Measurements from ENCODE around the gene CPSF3. TPM values are rescaled to one million over a fixed set of nuclear protein-coding genes. Genes with fewer than 3 reads are reported as not detected.

CPSF3 gene
- polyA plus RNA-seq, 1 experiment: 48.6 TPM

DNA sequence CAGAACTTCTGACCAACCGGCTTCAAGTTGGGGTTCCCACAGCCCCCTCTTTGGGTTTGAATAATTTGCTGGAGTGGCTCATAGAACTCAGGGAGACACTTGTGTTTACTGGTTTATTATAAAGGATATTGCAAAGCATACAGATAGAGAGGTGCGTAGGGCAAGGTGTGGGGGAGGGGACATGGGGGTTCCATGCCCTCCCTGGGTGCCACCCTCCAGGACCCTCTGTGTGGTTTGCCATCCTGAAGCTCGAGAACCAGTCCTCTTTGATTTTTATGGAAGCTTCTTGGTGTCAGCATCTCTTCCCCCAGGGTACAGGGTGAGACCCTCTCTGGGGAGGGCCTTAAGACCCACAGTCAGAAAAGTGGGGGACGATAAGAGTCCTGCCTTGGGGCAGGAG is 38.9 kb upstream of the CPSF3 start:
- Histone ChIP-seq H3K27me3 (ENCODE audit: control insufficient read depth, insufficient read depth, low read length) (no peaks in the 10 kb centered on the region), H3K9me3 (ENCODE audit: control insufficient read depth, insufficient read depth, low read length) (no peaks in the 10 kb centered on the region), H3K4me3 (ENCODE audit: low read depth, low read length) (no peak overlapping the region), H3K27ac (ENCODE audit: low read depth, low read length) (no peak overlapping the region)
- ChIA-PET CTCF (no interaction called here), POLR2A (no interaction called here)
- DNase-seq (ENCODE audit: low read depth, low spot score): no peak
- TF ChIP-seq, protein P1, sequence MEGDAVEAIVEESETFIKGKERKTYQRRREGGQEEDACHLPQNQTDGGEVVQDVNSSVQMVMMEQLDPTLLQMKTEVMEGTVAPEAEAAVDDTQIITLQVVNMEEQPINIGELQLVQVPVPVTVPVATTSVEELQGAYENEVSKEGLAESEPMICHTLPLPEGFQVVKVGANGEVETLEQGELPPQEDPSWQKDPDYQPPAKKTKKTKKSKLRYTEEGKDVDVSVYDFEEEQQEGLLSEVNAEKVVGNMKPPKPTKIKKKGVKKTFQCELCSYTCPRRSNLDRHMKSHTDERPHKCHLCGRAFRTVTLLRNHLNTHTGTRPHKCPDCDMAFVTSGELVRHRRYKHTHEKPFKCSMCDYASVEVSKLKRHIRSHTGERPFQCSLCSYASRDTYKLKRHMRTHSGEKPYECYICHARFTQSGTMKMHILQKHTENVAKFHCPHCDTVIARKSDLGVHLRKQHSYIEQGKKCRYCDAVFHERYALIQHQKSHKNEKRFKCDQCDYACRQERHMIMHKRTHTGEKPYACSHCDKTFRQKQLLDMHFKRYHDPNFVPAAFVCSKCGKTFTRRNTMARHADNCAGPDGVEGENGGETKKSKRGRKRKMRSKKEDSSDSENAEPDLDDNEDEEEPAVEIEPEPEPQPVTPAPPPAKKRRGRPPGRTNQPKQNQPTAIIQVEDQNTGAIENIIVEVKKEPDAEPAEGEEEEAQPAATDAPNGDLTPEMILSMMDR (IDR thresholded peaks at IDR 0.05; ENCODE audit: low read depth, low read length): no peak

DNA sequence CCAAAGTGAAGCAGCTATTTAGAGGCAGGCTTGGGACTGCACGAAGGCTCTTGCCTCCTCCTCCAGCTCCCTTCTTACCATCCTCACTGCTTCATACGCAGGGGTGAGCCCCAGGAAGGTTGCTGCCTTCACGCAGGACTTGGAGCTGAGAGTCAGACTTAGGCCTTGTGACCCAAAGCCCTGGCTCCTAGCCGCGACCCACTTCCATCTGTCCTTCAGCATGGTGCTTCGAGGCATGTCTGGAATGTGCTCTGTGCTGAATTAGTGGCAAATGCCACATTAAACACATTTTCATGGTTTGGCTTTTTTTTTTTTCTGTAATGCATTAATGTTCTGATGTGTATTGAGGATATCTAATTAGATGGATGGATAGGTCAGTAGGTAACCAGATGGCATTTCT is 37.6 kb upstream of the CPSF3 start:
- CTCF ChIA-PET: interaction anchor here (3.6 kb wide), 1 partner anchor 14 kb away, joined by 18 read pairs; no protein-coding TSS in a partner anchor
- TF ChIP-seq, protein P1 (IDR thresholded peaks at IDR 0.05; ENCODE audit: low read depth, low read length): no peak
- no peak for DNase-seq (ENCODE audit: low read depth, low spot score)
- Histone ChIP-seq H3K27ac (ENCODE audit: low read depth, low read length) (no peak overlapping the region), H3K27me3 (ENCODE audit: control insufficient read depth, insufficient read depth, low read length) (no peaks in the 10 kb centered on the region), H3K4me3 (ENCODE audit: low read depth, low read length) (no peak overlapping the region), H3K9me3 (ENCODE audit: control insufficient read depth, insufficient read depth, low read length) (no peaks in the 10 kb centered on the region)
- POLR2A ChIA-PET: interaction anchor here (0.7 kb wide), 1 partner anchor 12 kb away, joined by 3 read pairs; no protein-coding TSS in a partner anchor

- TF ChIP-seq, protein P1 (IDR thresholded peaks at IDR 0.05; ENCODE audit: low read depth, low read length): no peak
- ChIA-PET CTCF (interaction anchor here (0.6 to 3.6 kb wide), 2 partner anchors 17 to 564 kb away, joined by 3 to 18 read pairs; no protein-coding TSS in a partner anchor), POLR2A (no interaction called here)
- Histone ChIP-seq H3K27me3 (ENCODE audit: control insufficient read depth, insufficient read depth, low read length) (no peaks in the 10 kb centered on the region), H3K27ac (ENCODE audit: low read depth, low read length) (no peak overlapping the region), H3K4me3 (ENCODE audit: low read depth, low read length) (no peak overlapping the region), H3K9me3 (ENCODE audit: control insufficient read depth, insufficient read depth, low read length) (no peaks in the 10 kb centered on the region)
- DNase-seq (ENCODE audit: low read depth, low spot score): no peak
Measured at GRCh38 chr2:9388199-9388681, 35.2 kb upstream of the CPSF3 start.

GRCh38 chr2:9388950-9389911 is 34.2 kb upstream of the CPSF3 start:
- TF ChIP-seq, protein P1 (IDR thresholded peaks at IDR 0.05; ENCODE audit: low read depth, low read length): no peak
- ChIA-PET CTCF (no interaction called here), POLR2A (no interaction called here)
- H3K4me3 ChIP-seq (ENCODE audit: low read depth, low read length): no peak overlapping the region
- DNase-seq (ENCODE audit: low read depth, low spot score): no peak
- no peak overlapping the region for H3K27ac ChIP-seq (ENCODE audit: low read depth, low read length)
- no peaks in the 10 kb centered on the region for H3K9me3 ChIP-seq (ENCODE audit: control insufficient read depth, insufficient read depth, low read length)
- H3K27me3 ChIP-seq (ENCODE audit: control insufficient read depth, insufficient read depth, low read length): no peaks in the 10 kb centered on the region
